HG03025 (cell line): ENCODE data around the gene AKT2.

ENCODE experiments used
- ATAC-seq: cut with Tn5 transposase; IDR thresholded peaks from one replicate; pipeline ENCODE4 v1.9.1; 2021; ENCODE audit warnings: mild to moderate bottlenecking, moderate library complexity; ENCODE audit not compliant: unreplicated experiment, low FRiP score

AKT2 gene

GRCh38 chr19:40302224-40303011, 17.3 kb upstream of the AKT2 start:
- ATAC-seq = no peak

- ATAC-seq = no peak
Observed at GRCh38 chr19:40300668-40301067, 15.5 kb upstream of the AKT2 start.

GRCh38 chr19:40298026-40298425, 12.9 kb upstream of the AKT2 start:
- no peak for ATAC-seq

- no peak for ATAC-seq
Observed at GRCh38 chr19:40294560-40294959, 9.4 kb upstream of the AKT2 start.

GRCh38 chr19:40286971-40287421, 1.9 kb upstream of the AKT2 start:
- no peak for ATAC-seq

GRCh38 chr19:40286235-40286970, 1.3 kb upstream of the AKT2 start:
- no peak for ATAC-seq

GRCh38 chr19:40285353-40286234, 449 bp upstream of the AKT2 start:
- peak; percentile 81 for ATAC-seq

GRCh38 chr19:40284251-40284500, 969 bp downstream of the AKT2 start:
- ATAC-seq = no peak

- no peak for ATAC-seq
Observed at GRCh38 chr19:40283414-40284250, 1.5 kb downstream of the AKT2 start.

- ATAC-seq = no peak
Observed at GRCh38 chr19:40282920-40283319, 2.2 kb downstream of the AKT2 start.

- ATAC-seq = no peak
Observed at GRCh38 chr19:40282209-40282580, 3.0 kb downstream of the AKT2 start.

- ATAC-seq = no peak
Observed at GRCh38 chr19:40281381-40282208, 3.5 kb downstream of the AKT2 start.

GRCh38 chr19:40280608-40281221, 4.4 kb downstream of the AKT2 start:
- ATAC-seq = no peak

GRCh38 chr19:40279761-40280607, 5.2 kb downstream of the AKT2 start:
- no peak for ATAC-seq

- ATAC-seq = no peak
Observed at GRCh38 chr19:40279120-40279551, 6.0 kb downstream of the AKT2 start.

- ATAC-seq = no peak
Observed at GRCh38 chr19:40278361-40279035, 6.6 kb downstream of the AKT2 start.

- ATAC-seq = no peak
Observed at GRCh38 chr19:40277356-40278059, 7.6 kb downstream of the AKT2 start.
